GM12878 (cell line): Measurements from ENCODE around the gene SALL4. TPM values are rescaled to one million over a fixed set of nuclear protein-coding genes. Genes with fewer than 3 reads are reported as not detected.
"Not testable (repeated sequence)": the region's sequence is repeated elsewhere in the genome, so short reads cannot be mapped to it uniquely, and the experiment has no call there.

Experiments
- ATAC-seq: fragments of 200-7000 bp; cut with Tn5 transposase; 3 replicates; pipeline ENCODE4 v1.9.1; 2020; ENCODE audit warnings: mild to moderate bottlenecking, moderate library complexity
- BruUV-seq: library from RNA; stranded (reverse); fragments of 400-500 nt; replicated peaks from 2 replicates; lab custom pipeline; 2021; lab: Mats Ljungman, UMichigan
- CTCF ChIA-PET: fragments of 300-600 bp; sonication (Branson Sonifier 250); formaldehyde crosslinking; extraction: SDS; loops from one replicate; lab custom pipeline; 2021; ENCODE audit warnings: inconsistent platforms; lab: Yijun Ruan, JAX
- POLR2A ChIA-PET: fragments of 350-600 bp; formaldehyde crosslinking; extraction: SDS; loops from one replicate; lab custom pipeline; 2021; ENCODE audit warnings: inconsistent platforms; lab: Charles Lee
- RAD21 ChIA-PET: fragments of 300-600 bp; sonication (Branson Sonifier 250); formaldehyde crosslinking; loops from one replicate; lab custom pipeline; 2023; ENCODE audit warnings: antibody characterized with exemption; ENCODE audit not compliant: unreplicated experiment; lab: Charles Lee
- SMC1A ChIA-PET: fragments of 300-600 bp; sonication (Branson Sonifier 250); formaldehyde crosslinking; loops from one replicate; lab custom pipeline; 2023; ENCODE audit not compliant: unreplicated experiment, uncharacterized antibody; lab: Charles Lee
- DNase-seq: peaks from one replicate; pipeline ENCODE4 v3.0.0-alpha.2; 2011; ENCODE audit warnings: low read depth, low spot score
- FAIRE-seq: peaks from 3 replicates; lab custom pipeline; 2011; peaks lifted over from hg19 to GRCh38; lab: Jason Lieb, UNC
- H2AFZ ChIP-seq: 2 replicates; pipeline ENCODE4 v1.6.0; 2011; ENCODE audit warnings: low read depth, low read length, control low read depth; ENCODE audit not compliant: control insufficient read depth
- H3K27ac ChIP-seq: 2 replicates; pipeline ENCODE4 v1.5.1; 2011; ENCODE audit warnings: control low read depth; ENCODE audit not compliant: control insufficient read depth, insufficient read depth
- H3K27me3 ChIP-seq, 2 experiments: replicated peaks in 1 of 2; 2 replicates each; pipeline versions ENCODE4 v1.6.0 to v1.6.1; 2011; ENCODE audit warnings: low read length in 1 of 2; ENCODE audit not compliant: control insufficient read depth in 2 of 2, insufficient read depth in 2 of 2
- H3K36me3 ChIP-seq, 2 experiments: 2 replicates each; pipeline ENCODE4 v1.5.1; 2011; ENCODE audit warnings: low read length in 1 of 2; ENCODE audit not compliant: control insufficient read depth in 2 of 2, insufficient read depth in 2 of 2
- H3K4me1 ChIP-seq: 2 replicates; pipeline ENCODE4 v1.6.1; 2011; ENCODE audit warnings: mild to moderate bottlenecking, low read length, moderate library complexity, mixed read lengths; ENCODE audit not compliant: control insufficient read depth, insufficient read depth
- H3K4me2 ChIP-seq: 2 replicates; pipeline ENCODE4 v1.6.0; 2011; ENCODE audit warnings: control low read depth; ENCODE audit not compliant: control insufficient read depth, insufficient read depth
- H3K4me3 ChIP-seq: fragments of 200-600 bp; sonication (generic); 2 replicates; pipeline ENCODE4 v1.5.1; 2016
- H3K79me2 ChIP-seq: 2 replicates; pipeline ENCODE4 v1.6.0; 2011; ENCODE audit warnings: low read length; ENCODE audit not compliant: control insufficient read depth, insufficient read depth
- H3K9ac ChIP-seq: 2 replicates; pipeline ENCODE4 v1.8.0; 2011; ENCODE audit warnings: low read length, control low read depth, mixed read lengths; ENCODE audit not compliant: control insufficient read depth, insufficient read depth
- H3K9me3 ChIP-seq: replicated peaks from 3 replicates; pipeline ENCODE4 v1.5.1; 2011; ENCODE audit warnings: mild to moderate bottlenecking, low read length; ENCODE audit not compliant: control insufficient read depth, insufficient read depth
- H4K20me1 ChIP-seq: 2 replicates; pipeline ENCODE4 v1.6.0; 2011; ENCODE audit not compliant: control insufficient read depth, insufficient read depth
- GATAD2B ChIP-seq: fragments of 450-650 bp; conservative IDR thresholded peaks from 2 replicates; pipeline ENCODE4 v1.6.1; 2017; ENCODE audit warnings: low read depth, mild to moderate bottlenecking, moderate library complexity
- IRF4 ChIP-seq: IDR thresholded peaks from 2 replicates; pipeline ENCODE4 v1.6.1; 2011; ENCODE audit warnings: low read depth, low read length
- LARP7 ChIP-seq: fragments of 450-650 bp; IDR thresholded peaks from 2 replicates; pipeline ENCODE4 v1.6.1; 2017; ENCODE audit warnings: mild to moderate bottlenecking
- PBX3 ChIP-seq: IDR thresholded peaks from 2 replicates; pipeline ENCODE4 v1.6.1; 2011; ENCODE audit warnings: mild to moderate bottlenecking, low read depth, low read length, moderate library complexity; ENCODE audit not compliant: insufficient replicate concordance
- POU2F2 ChIP-seq: IDR thresholded peaks from 3 replicates; pipeline ENCODE4 v1.6.1; 2011; ENCODE audit warnings: low read depth, mild to moderate bottlenecking, low read length, borderline replicate concordance
- TCF7 ChIP-seq: IDR thresholded peaks from 2 replicates; pipeline ENCODE4 v1.6.1; 2014; ENCODE audit warnings: antibody characterized with exemption, borderline replicate concordance
- WGBS: methylation state at CpG from one replicate; pipeline ENCODE4 v1.1.6; 2016; ENCODE audit warnings: low lambda C conversion rate; ENCODE audit not compliant: insufficient replicate concordance, insufficient coverage; ENCODE audit errors: missing lambda C conversion rate; 5-methylcytosine and 5-hydroxymethylcytosine counted together
- in situ Hi-C: fragments of 300-500 bp; cut with MboI; formaldehyde crosslinking; loops from 9 replicates; pipeline ENCODE4 v1.14.3; 2018; ENCODE audit warnings: mixed read lengths
- intact Hi-C: fragments of 100-400 bp; cut with micrococcal nuclease; formaldehyde crosslinking; loops from one replicate; pipeline ENCODE4 v1.14.2; 2022; ENCODE audit not compliant: unreplicated experiment
- polyA plus RNA-seq, 11 experiments: library from polyadenylated mRNA; depleted of rRNA in 4 of 11; unstranded in 6 of 11; stranded (reverse) in 5 of 11; fragments of >200 nt; fragmentation: Nextera tagmentation in 4 of 11; fragmentation: Illumina TruSeq in 1 of 11; extraction: Ambion mirVana in 4 of 11; extraction: Trizol in 1 of 11; gene quantifications; 1 replicate in 1 of 11; 2 replicates in 10 of 11; pipeline versions ENCODE4 v1.2.1 to v1.2.3, GENCODE V29; 2011 to 2016; ENCODE audit warnings: inconsistent platforms in 2 of 11, missing spikeins in 2 of 11, low read depth in 1 of 11
- total RNA-seq, 4 experiments: library from RNA; depleted of rRNA in 3 of 4; stranded (reverse); fragments of >200 nt in 3 of 4; fragmentation: Illumina TruSeq in 1 of 4; extraction: Trizol in 1 of 4; gene quantifications; 2 replicates each; pipeline versions ENCODE4 v1.2.1 to v1.2.3, GENCODE V29; 2013 to 2021
- TF ChIP-seq, protein P1 (sequence below): fragments of 450-650 bp; IDR thresholded peaks from 2 replicates; pipeline ENCODE4 v1.6.1; 2017; ENCODE audit warnings: mild to moderate bottlenecking, moderate library complexity

Gene SALL4
- total and polyA plus RNA-seq, 10 of the 15 experiments (the other 5 are each of a cell fraction or from before 2014, with no cell fraction given): 0.08 to 1.1 (median 0.23) TPM; not detected in 7

GRCh38 chr20:51738877-51739447, 63.4 kb downstream of the SALL4 start (continued):
- TF ChIP-seq, protein P1, sequence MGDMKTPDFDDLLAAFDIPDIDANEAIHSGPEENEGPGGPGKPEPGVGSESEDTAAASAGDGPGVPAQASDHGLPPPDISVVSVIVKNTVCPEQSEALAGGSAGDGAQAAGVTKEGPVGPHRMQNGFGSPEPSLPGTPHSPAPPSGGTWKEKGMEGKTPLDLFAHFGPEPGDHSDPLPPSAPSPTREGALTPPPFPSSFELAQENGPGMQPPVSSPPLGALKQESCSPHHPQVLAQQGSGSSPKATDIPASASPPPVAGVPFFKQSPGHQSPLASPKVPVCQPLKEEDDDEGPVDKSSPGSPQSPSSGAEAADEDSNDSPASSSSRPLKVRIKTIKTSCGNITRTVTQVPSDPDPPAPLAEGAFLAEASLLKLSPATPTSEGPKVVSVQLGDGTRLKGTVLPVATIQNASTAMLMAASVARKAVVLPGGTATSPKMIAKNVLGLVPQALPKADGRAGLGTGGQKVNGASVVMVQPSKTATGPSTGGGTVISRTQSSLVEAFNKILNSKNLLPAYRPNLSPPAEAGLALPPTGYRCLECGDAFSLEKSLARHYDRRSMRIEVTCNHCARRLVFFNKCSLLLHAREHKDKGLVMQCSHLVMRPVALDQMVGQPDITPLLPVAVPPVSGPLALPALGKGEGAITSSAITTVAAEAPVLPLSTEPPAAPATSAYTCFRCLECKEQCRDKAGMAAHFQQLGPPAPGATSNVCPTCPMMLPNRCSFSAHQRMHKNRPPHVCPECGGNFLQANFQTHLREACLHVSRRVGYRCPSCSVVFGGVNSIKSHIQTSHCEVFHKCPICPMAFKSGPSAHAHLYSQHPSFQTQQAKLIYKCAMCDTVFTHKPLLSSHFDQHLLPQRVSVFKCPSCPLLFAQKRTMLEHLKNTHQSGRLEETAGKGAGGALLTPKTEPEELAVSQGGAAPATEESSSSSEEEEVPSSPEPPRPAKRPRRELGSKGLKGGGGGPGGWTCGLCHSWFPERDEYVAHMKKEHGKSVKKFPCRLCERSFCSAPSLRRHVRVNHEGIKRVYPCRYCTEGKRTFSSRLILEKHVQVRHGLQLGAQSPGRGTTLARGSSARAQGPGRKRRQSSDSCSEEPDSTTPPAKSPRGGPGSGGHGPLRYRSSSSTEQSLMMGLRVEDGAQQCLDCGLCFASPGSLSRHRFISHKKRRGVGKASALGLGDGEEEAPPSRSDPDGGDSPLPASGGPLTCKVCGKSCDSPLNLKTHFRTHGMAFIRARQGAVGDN: no peak
- TF ChIP-seq TCF7 (no peak), GATAD2B (no peak), LARP7 (no peak), POU2F2 (no peak), PBX3 (no peak), IRF4 (no peak)
- TF ChIP-seq, all 136 proteins: peak for 0

- 45% methylated on average over 15 of the region's 15 CpGs for WGBS
- H3K9ac ChIP-seq, H3K27ac ChIP-seq, H3K9me3 ChIP-seq, H3K27me3 ChIP-seq, BruUV-seq, POLR2A ChIA-PET, H3K4me2 ChIP-seq, FAIRE-seq, H3K4me3 ChIP-seq, H3K79me2 ChIP-seq, H2AFZ ChIP-seq, SMC1A ChIA-PET, in situ Hi-C loops, CTCF ChIA-PET, H3K36me3 ChIP-seq, RAD21 ChIA-PET, H4K20me1 ChIP-seq, DNase-seq, intact Hi-C loops, H3K4me1 ChIP-seq, ATAC-seq: not testable (repeated sequence)
Measured at GRCh38 chr20:51738261-51738660, 64.1 kb downstream of the SALL4 start.
